Measurements from ENCODE around the gene KBTBD8. TPM values are rescaled to one million over a fixed set of nuclear protein-coding genes. Genes with fewer than 3 reads are reported as not detected.

KBTBD8 gene
- total and polyA plus RNA-seq, 12 donors: 0.06 to 11.9 (median 1.2) TPM

DNA sequence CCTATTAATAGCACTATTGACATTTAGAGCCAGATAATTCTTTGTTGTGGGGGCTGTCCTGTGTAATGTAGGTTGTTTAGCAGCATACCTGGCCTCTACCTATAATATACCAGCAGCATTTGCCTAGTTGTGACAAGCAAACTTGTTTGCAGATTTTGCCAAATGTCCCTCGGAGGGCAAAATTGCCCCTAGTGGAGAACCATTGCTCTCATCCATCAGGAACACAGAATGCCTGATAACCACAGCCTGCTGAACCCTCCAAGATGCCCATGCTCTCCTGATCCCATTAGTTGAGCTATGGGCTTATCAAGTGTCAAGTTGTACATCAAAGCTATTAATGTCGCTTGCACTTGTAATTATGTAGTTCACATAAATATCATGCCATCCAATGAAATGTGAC is 15.0 kb upstream of the KBTBD8 start:
- intact Hi-C loops (cut with DNase I): no loop called here
- no peak for DNase-seq
- Histone ChIP-seq H3K4me1 (replicated peaks in 1 of 2) (no peaks in the 10 kb centered on the region), H3K9me3 (replicated peaks in 1 of 3) (no peaks in the 10 kb centered on the region), H3K4me3 (no peak overlapping the region), H3K36me3 (replicated peaks in 1 of 2) (no peaks in the 10 kb centered on the region), H3K27ac (no peak overlapping the region), H3K27me3 (no peaks in the 10 kb centered on the region)
- 77 to 87% (median 80%) methylated on average over 2 of the region's 2 CpGs for WGBS, 4 donors
- TF ChIP-seq, protein P1, sequence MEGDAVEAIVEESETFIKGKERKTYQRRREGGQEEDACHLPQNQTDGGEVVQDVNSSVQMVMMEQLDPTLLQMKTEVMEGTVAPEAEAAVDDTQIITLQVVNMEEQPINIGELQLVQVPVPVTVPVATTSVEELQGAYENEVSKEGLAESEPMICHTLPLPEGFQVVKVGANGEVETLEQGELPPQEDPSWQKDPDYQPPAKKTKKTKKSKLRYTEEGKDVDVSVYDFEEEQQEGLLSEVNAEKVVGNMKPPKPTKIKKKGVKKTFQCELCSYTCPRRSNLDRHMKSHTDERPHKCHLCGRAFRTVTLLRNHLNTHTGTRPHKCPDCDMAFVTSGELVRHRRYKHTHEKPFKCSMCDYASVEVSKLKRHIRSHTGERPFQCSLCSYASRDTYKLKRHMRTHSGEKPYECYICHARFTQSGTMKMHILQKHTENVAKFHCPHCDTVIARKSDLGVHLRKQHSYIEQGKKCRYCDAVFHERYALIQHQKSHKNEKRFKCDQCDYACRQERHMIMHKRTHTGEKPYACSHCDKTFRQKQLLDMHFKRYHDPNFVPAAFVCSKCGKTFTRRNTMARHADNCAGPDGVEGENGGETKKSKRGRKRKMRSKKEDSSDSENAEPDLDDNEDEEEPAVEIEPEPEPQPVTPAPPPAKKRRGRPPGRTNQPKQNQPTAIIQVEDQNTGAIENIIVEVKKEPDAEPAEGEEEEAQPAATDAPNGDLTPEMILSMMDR (IDR thresholded peaks at IDR 0.05): no peak
- no peak for TF ChIP-seq POLR2A (IDR thresholded peaks at IDR 0.05)

DNA sequence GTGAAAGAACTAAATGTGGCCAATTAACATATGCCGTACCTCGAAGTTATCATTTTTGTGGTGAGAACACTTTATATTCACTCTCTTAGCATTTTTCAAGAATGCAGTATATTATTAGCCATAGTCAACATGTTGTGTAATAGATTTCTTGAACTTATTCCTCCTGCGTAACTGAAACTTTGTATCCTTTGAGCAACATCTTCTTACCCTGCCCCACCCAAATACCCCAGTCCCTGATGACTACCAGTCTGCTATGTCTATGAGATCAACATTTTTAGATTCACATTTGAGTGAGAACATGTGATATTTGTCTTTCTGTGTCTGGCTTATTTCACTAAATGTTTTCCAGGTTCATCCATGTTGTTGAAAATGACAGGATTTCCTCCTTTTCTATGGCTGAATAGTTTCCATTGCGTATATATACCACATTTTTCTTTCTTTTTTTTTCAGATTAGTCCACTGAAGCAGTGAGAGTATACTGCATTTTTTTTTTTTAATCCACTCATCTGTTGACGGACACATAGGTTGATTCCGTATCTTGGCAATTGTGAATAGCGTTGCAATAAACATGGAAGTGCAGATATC is 12.7 kb upstream of the KBTBD8 start:
- H3K9me3 ChIP-seq (replicated peaks in 1 of 3): no peaks in the 10 kb centered on the region
- TF ChIP-seq POLR2A (IDR thresholded peaks at IDR 0.05): no peak
- TF ChIP-seq, protein P1 (IDR thresholded peaks at IDR 0.05): no peak
- intact Hi-C loops (cut with DNase I): no loop called here

DNA sequence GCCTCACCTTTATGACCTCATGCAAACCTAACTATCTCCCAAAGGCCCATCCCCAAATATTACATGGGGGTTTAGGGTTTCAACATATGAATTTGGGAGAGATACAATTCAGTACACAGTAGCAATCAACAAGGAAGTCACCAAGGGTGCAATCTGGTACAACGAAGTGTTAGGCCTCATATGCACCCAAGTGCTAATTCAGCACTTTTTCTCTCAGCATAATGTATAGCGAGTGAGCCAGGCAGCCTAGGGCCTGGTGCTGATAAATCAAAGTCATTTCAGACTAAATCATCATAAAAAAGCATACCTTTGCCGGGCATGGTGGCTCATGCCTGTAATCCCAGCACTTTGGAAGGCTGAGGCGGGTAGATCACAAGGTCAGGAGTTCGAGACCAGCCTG is 11.7 kb upstream of the KBTBD8 start:
- DNase-seq: no peak
- Histone ChIP-seq H3K4me1 (replicated peaks in 1 of 2) (no peaks in the 10 kb centered on the region), H3K27ac (no peak overlapping the region), H3K36me3 (replicated peaks in 1 of 2) (no peaks in the 10 kb centered on the region), H3K27me3 (no peaks in the 10 kb centered on the region), H3K9me3 (replicated peaks in 1 of 3) (no peaks in the 10 kb centered on the region), H3K4me3 (no peak overlapping the region)
- TF ChIP-seq, protein P1 (IDR thresholded peaks at IDR 0.05): no peak
- TF ChIP-seq POLR2A (IDR thresholded peaks at IDR 0.05): no peak
- intact Hi-C loops (cut with DNase I): no loop called here
- WGBS, 4 donors: 83 to 91% (median 87%) methylated on average over 5 of the region's 5 CpGs

More for the DNA sequence above, 12.7 kb upstream of the KBTBD8 start:
- H3K36me3 ChIP-seq (replicated peaks in 1 of 2): no peaks in the 10 kb centered on the region
- no peak for DNase-seq
- H3K4me1 ChIP-seq (replicated peaks in 1 of 2): no peaks in the 10 kb centered on the region
- H3K27ac ChIP-seq: no peak overlapping the region
- no peaks in the 10 kb centered on the region for H3K27me3 ChIP-seq
- WGBS, 4 donors: 86 to 90% (median 88%) methylated on average over 7 of the region's 7 CpGs
- no peak overlapping the region for H3K4me3 ChIP-seq

DNA sequence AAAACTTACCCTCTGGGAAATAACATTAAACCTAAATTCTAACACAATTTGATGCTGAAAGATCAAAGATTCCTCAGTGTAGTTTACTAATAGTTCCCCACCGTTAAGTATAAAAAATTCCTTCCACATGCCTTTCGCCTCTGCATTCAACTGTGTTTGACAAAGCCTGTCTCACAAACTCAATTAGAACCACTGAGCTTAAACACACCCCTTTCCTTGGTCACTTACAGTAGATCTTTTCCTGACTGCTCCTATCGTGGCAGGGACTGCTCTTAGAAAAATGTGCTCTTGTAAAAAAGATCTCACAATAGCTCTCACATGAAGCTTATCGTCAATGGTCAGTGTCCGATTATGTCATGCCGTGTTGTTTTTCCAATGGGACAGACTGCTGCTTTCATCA is 8.9 kb upstream of the KBTBD8 start:
- Histone ChIP-seq H3K4me3 (no peak overlapping the region), H3K36me3 (replicated peaks in 1 of 2) (no peaks in the 10 kb centered on the region), H3K27ac (no peak overlapping the region), H3K27me3 (peaks cover 7% of the 10 kb centered on the region), H3K9me3 (replicated peaks in 1 of 3) (no peaks in the 10 kb centered on the region), H3K4me1 (replicated peaks in 1 of 2) (no peaks in the 10 kb centered on the region)
- no peak for TF ChIP-seq POLR2A (IDR thresholded peaks at IDR 0.05)
- TF ChIP-seq, protein P1 (IDR thresholded peaks at IDR 0.05): no peak
- WGBS, 4 donors: 54 to 64% (median 60%) methylated on average over 6 of the region's 6 CpGs
- no peak for DNase-seq
- intact Hi-C loops (cut with DNase I): no loop called here

Measured in adrenal gland (tissue), 12 donors.